GM21619 (cell line): ENCODE measurements around the gene CASTOR1.

Experiments
- ATAC-seq: cut with Tn5 transposase; IDR thresholded peaks from one replicate; pipeline ENCODE4 v1.9.1; 2021; ENCODE audit not compliant: unreplicated experiment

CASTOR1 gene

GRCh38 chr22:30320021-30320556 is 30.8 kb upstream of the CASTOR1 start:
- no peak for ATAC-seq

- no peak for ATAC-seq
These were observed 29.6 kb upstream of the CASTOR1 start for GRCh38 chr22:30318799-30319419.

- ATAC-seq: no peak
These were observed 28.5 kb upstream of the CASTOR1 start for GRCh38 chr22:30317778-30318177.

- ATAC-seq: no peak
These were observed 26.8 kb upstream of the CASTOR1 start for GRCh38 chr22:30315962-30316576.

DNA sequence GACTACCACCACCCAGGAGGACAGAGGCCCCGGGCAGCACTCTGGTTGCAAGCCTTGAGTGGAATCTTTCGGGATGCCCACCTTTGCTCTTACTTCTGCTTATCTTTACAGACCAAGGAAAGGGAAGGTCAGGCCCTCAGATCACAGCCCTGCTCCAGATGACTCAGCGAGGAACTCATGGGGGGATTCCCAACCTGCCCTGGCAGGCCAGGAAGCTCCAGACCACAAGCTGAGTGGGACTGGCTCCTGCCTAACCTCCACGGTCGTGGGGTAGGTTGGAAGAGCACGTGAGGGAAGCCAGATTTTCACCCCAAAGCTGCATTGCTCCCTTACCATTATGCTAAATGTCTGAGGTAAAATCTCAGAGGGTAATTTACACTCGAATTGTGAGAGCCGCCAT is 25.6 kb upstream of the CASTOR1 start:
- peak; percentile 36 for ATAC-seq

DNA sequence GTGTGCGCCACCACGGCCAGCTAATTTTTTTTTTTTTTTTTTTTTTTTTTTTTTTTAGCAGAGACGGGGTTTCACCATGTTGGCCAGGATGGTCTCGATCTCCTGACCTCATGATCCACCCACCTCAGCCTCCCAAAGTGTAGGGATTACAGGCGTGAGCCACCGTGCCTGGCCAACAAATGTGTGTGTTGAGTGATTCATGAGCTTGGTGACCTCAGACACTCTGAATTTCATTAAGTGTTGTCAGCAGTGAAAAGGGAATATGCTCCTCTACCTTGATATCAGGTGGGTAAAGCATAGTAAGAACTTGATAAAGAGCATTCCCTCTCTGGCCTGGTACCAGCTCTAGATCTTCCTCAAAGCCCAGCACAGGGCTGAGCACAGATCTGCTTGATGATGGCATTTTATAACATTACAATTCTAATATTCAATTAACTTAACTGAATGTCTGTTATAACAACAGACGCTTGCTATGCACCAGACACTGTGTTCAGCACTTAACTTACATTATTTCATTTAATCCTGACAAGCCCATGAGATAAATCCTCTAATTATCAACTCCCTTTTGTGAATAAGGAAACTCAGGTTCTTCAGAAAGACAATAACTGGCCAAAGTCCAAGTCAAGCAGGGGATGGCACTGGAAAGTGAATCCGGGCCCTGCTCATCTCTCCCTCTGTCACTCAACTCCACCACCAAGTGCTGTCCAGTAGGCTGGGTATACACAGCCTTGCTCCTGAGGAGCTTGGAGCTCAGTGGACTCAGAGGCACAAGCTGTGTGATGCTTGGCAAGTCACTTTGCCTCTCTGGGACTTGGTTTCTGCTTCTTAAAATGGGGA is 24.4 kb upstream of the CASTOR1 start:
- ATAC-seq: no peak

DNA sequence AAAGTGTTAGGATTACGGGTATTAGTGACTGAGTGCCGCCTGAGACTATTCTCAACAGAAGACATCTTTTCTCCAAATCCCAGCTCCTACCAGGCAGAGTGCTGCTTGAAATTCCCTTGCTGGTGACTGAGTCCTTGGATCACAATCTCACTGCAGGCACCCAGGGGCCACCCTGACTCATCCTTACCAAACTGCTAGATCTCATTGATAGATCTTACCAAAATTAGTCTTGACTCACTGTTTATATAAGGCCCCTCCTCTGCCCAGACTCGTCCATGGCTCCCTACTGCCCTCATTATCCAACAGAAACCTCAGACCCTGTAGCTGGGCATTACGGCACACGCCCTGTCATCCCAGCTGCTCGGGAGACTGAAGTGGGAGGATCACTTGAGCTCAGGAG is 22.7 kb upstream of the CASTOR1 start:
- no peak for ATAC-seq

DNA sequence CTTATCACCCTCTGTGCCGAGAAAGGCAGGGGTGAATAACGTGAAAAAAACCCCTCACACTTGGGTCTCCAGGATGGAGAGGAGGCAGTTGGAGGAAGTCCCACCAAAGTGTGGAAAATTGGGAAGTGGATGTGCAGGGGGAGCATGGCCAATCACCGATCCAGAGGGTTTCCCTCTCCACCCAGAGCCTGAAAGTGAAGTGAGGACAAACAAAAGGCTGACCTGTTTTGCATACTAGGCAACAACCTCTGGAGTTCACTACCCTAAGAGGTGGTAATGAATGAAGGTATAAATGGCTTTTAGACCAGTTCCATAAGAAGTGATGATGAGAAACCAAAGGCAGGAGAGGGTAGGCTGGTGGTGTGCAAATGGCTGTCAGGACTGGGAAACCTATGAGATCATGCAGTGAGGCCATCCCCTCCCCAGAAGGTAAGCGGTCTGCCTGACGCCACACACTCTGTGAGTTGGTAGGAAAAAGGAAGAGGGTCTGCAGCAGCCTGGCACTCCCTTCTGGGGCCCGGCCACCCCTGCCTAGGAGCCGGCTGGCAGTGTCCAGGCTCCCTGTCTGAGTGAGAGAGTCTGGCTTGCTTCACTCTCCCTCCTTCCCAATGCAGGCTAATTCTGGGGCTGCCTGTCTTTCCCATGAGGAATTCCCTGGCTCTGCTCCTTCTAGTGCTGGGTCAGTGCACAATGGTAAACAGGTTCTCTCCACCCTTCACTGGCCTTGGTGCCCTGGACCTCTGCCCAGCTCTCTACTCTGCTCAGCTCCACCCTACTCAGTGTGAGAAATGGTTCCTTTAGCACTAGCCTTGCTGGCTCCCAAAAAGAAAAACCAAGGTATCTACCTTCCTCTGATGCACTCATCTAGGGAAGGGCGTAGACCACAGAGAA is 21.8 kb upstream of the CASTOR1 start:
- no peak for ATAC-seq

GRCh38 chr22:30309951-30310741 is 20.8 kb upstream of the CASTOR1 start:
- no peak for ATAC-seq

GRCh38 chr22:30308518-30309230 is 19.4 kb upstream of the CASTOR1 start:
- no peak for ATAC-seq

DNA sequence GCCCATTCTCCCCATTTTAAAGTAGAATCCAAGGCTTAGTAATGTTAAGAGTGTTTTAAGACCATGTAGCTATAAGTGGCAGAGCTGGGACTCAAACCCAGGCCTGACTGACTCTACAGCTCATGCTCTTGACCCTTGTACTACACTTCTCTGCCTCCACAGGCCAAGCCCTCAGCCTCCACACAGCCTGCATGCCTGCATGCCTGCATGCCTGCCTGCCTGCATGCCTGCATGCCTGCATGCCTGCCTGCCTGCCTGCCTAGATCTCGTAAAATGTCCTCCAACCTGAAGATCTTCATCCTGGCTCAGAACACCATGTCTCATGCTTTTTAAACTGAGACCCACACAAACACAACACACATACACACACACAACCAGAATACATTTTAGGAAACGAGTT is 18.8 kb upstream of the CASTOR1 start:
- no peak for ATAC-seq

- no peak for ATAC-seq
These were observed 17.8 kb upstream of the CASTOR1 start for GRCh38 chr22:30307041-30307574.

GRCh38 chr22:30306627-30307011 is 17.3 kb upstream of the CASTOR1 start:
- no peak for ATAC-seq

DNA sequence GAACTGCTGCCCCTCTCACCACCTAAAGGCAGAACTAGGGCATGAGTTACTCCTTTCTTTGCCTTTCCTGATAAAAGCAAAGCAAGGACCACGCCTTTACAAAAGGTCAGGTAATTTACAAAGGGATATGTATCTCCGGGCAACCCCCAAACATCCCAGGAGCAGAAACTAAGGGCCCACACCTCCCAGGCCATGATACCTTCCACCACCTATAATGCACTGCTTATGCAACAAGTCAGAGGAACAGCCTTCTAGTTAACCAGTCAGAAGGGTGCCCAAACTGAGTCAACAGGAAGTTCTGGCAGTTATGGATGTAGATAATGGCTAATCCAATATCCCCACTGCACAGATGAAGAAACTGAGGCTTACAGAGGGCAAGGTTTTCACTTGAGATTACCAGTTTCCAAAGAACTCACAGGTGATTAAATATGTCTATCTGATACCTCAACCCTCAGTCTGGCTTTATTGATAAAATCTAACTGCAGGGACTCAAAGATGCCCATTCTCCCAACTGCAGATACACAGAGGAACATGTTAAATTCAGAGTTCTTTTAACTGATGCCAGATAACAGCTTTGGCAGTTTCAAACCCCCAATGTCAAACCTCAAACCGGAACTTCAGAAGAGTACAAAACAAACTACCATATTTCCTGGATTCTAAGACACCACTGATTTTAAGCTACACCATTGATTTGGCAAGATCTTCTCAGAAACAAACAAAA is 16.8 kb upstream of the CASTOR1 start:
- ATAC-seq: no peak

DNA sequence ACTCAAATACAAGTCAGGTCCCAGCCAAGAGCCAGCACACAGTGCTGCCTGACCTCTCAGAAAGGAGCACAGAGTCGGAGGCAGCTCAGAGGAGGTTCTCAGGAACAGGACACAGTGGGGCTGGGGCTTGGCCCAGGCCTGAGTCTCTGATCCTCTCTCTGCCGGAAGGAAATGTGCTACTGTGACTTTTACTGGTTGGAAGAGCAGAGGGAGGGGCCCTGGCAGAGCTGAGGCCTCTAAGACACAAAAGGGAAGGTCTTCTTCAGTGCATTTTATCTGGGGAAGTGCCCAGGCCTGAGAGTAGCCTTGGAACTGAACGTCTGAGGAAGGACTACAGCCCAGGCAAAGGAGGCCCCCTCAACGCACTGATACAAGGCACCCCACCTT is 16.2 kb upstream of the CASTOR1 start:
- peak; percentile 48 for ATAC-seq

GRCh38 chr22:30304495-30305244 is 15.4 kb upstream of the CASTOR1 start:
- no peak for ATAC-seq

GRCh38 chr22:30302810-30303138 is 13.5 kb upstream of the CASTOR1 start:
- no peak for ATAC-seq
